Amniotic stem cell (primary cell): ENCODE measurements around the gene DPH5.
"Not testable (repeated sequence)": the region's sequence is repeated elsewhere in the genome, so short reads cannot be mapped to it uniquely, and the experiment has no call there.

Experiments
- DNase-seq: peaks from one replicate; lab custom pipeline; 2025; lab: John Stamatoyannopoulos, UW

Gene DPH5

GRCh38 chr1:101025657-101026429 lies at the start of gene DPH5:
Gene DPH5, minus strand, starts transcription at chr1:101025784. Its CDS starts 341 bp downstream, at chr1:101025443.
- peak; percentile 78 for DNase-seq

DNA sequence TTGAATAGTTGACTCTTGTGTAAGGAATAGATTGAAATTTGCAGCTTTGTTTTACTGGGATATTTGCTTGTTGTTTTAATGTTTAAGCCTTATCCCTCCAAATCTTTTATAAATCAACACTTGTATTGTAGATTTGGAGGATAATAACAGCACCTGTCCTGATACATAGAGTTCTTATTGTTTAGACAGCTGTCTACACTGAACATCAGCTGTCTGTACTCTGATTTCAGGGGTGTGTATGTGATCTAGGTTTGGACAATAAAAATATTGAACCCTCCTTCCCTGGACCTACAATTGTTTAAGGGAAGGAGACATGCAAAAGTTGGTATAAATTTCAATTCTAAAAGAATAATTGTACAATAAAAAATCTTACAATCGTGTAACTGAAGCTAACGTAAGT lies 48.3 kb upstream of the DPH5 start:
- no peak for DNase-seq

DNA sequence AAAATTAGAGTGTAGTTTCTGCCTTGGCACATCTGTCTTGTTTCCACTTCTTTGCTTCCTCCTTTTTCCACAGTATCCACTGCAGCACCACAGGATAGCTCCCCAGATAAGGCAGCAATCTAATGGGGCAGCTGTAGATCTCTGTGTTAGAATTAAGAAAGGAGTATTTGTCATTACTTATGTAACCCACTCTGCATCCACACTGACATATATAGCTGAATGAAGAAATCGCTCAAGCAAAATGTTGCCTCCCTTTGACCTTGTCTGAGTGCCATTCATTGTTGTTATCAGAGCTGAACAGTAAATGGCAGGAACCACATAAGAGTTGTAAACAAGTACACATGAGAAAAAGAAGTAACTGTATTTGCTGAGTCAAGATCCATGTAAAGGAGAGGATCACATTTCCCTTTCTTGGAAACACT lies 45.9 kb upstream of the DPH5 start:
- DNase-seq: no peak

GRCh38 chr1:101069158-101069557 lies 43.6 kb upstream of the DPH5 start:
- no peak for DNase-seq

DNA sequence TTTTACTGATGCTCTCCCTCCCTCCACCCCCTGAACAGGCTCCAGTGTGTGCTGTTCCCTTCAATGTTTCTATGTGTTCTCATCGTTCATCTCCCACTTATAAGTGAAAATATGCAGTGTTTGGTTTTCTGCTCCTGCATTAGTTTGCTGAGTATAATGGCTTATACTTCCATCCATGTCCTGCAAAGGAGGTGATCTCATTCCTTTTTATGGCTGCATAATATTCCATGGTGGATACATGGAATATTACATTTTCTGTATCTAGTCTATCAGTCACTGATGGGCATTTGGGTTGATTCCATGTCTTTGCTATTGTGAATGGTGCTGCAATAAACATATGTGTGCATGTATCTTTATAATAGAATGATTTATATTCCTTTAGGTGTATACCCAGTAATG lies 41.4 kb upstream of the DPH5 start:
- DNase-seq: not testable (repeated sequence)

- DNase-seq: no peak
These were observed 40.8 kb upstream of the DPH5 start for GRCh38 chr1:101066260-101066936.

DNA sequence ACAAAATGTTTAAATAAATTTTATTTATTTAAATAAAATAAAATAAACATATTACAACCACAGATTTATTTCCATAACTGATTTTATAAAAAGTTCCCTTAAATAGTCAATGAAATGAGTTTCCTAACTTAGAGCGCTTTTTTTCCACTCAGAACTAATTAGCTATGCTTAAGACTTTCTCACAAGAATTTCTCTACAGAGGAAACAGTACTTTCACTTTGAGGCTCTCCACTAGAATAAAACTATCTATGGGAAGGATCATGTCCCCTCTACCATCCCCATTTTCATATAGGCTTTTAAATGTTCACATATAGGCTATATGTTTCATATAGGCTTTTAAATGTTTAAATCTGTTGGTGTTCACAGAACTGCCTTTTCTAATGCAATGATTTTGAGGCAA lies 40.0 kb upstream of the DPH5 start:
- no peak for DNase-seq

GRCh38 chr1:101064697-101065096 lies 39.1 kb upstream of the DPH5 start:
- DNase-seq: no peak

- no peak for DNase-seq
These were observed 35.4 kb upstream of the DPH5 start for GRCh38 chr1:101060992-101061391.

DNA sequence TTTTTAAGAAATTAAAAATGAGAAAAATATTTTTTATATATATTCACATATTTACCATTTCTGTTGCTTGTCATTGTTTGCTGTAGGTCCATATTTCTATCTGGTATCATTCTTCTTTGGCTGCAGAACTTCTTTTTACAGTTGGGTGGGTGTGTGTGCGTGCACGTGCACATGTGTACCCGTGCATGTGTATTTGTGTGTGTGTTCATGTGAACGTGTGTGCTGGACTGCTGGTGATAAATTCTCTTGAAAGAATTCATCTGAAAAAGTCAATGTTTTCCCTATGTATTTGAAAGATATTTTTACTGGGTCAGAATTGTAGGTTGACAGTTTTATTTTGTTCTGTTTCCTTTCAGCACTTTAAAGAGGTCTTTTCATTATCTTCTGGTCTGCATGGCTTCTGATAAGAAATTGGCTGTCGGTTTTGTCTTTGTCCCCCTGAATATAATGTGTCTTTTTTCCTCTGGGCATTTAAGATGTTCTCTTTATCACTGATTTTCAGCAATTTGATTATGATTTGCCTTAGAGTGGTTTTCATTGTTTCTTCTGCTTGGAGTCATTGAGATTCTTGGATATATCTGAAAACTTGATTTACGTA lies 34.5 kb upstream of the DPH5 start:
- DNase-seq: no peak

GRCh38 chr1:101055623-101056022 lies 30.0 kb upstream of the DPH5 start:
- no peak for DNase-seq

DNA sequence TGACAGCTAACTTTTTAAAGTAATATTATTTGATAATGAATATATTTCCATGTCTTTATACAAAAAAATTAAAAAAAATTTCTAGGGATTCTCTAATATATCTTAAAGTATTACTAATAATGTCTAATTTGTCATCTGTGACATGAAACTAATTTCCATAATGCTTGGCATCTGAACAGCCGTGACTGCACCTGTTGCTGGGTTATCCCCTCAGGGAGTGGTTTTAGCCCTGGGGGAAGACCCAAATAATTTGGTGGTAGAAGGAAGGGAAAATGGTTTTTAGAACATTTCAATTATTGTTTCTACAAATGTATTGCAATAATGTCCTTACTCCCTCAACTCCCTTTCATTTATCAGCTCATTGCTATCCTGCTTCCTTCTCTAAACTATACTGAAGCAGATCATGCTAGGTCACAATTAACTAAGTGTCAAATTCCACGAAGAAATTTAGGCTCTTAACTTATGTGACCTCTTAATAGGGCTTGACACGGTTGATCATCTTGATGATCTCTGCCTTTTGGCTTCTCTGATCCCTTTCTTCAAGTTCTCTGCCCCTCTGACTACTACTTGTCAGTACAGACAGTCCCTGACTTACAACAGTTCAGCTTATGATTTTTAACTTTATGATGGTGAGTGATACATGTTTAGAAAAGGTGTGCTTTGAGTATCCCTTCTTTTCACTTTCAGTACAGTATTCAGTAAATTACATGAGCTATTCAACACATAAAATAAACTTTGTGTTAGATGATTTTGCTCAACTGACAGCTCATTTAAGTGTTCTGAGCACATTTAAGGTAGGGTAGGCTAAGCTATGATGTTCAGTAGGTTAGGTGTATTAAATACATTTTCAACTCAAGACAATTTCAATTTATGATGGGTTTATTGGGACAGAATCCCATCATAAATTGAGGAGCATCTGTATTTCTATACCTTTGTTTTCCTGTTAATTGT lies 26.4 kb upstream of the DPH5 start:
- DNase-seq: no peak

DNA sequence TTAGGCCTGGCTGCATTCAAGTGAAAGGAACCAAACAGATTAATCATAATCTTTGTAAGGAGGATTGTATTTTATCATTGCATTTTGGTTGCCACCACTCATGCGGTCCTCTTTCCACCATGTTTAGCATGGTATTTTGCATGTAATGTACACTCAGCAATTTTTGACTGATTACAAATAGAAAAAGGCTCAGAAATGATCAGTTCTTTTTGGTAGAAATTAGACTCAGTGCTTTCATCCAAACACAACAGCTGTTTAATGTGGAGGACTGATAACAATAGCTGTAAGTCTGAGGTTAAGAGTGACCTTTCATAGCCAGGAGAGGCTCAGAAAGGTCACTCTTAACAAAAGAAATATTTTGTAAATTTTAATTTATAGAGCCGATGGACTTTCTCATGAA lies 25.3 kb upstream of the DPH5 start:
- DNase-seq: no peak

GRCh38 chr1:101044749-101045148 lies 19.2 kb upstream of the DPH5 start:
- no peak for DNase-seq

GRCh38 chr1:101044259-101044658 lies 18.7 kb upstream of the DPH5 start:
- no peak for DNase-seq

DNA sequence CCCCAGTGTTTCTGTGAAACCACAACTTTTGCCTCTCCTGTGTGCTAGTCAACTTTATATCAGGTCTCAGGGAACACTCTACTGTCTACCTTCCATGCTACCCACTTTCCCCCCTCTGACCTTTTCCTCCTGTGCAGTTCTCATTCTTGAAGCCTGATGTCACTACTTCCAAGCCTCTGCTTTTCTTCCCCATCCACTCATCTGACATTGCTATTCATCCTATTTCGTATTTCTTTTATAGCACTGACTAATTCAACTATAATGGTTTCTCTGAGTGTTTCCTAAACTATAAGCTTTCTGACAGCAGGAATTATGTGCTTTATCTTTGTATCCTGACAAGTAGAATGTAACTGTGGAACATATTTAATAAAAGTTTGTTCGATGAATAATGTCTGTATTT lies 18.2 kb upstream of the DPH5 start:
- DNase-seq: peak; percentile 4

DNA sequence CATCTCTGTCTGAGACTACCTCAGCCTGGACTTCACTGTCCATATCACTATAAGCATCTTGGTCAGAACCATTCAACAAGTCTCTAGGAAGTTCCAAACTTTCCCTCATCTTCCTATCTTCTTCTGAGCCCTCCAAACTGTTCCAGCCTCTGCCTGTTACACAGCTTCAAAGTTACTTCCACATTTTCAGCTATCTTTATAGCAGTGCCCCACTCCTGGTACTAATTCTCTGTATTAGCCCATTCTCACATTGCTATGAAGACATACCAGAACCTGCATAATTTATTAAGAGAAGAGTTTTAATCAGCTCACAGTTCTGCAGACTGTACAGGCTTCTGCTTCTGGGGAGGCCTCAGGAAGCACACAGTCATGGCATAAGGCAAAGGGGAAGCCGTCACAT lies 15.7 kb upstream of the DPH5 start:
- no peak for DNase-seq

DNA sequence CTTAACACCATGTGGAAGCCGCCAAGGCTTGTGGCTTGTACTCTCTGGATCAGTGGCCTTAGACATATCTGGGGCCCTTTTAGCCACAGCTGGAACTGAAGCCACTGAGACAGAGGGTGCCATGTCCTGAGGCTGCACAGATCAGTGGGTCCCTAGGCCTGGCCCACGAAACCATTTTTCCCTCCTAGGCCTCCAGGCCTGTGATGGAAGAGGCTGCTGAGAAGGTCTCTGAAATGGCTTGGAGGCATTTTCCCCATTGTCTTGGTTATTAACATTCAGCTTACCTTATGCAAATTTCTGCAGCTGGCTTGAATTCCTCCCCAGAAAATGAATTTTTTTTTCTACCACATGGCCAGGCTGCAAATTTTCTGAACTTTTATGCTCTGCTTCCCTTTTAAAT lies 15.1 kb upstream of the DPH5 start:
- DNase-seq: no peak

GRCh38 chr1:101039245-101039644 lies 13.7 kb upstream of the DPH5 start:
- DNase-seq: no peak

DNA sequence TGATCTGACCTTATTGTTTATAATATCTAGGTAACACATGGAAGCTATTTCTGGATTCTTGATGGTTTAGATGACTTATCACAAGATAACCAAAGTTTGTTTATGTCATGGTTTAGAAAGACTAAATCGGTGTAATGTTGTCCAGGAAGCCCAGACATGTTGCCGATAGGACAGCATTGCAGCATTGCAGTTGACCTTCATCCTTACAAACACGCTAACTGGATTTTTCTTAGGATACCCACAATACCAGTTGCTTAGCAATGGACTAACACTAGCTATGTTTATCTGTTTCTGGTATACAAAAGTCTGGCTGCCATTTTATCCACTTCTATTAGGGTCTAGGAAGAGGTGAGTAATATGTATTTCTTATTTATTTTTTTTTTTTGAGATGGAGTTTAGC lies 11.7 kb upstream of the DPH5 start:
- DNase-seq: no peak

DNA sequence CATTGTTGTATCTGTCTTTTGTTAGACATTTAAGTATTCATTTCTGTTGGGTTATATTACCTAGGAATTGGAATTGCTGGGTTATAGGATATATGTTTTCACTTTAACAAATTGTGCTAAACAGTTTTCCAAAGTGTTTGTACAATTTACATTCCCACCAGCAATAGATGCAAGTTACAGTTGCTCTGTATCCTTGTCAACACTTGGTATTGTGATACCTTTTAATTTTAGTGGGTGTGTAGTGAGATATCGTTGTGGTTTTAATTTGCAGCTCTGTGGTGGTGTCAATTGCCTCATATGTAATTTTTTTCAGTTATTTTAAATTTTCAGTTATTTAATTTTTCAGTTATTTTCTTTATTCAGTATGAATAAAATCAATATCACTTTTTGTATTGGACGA lies 7.4 kb upstream of the DPH5 start:
- no peak for DNase-seq

DNA sequence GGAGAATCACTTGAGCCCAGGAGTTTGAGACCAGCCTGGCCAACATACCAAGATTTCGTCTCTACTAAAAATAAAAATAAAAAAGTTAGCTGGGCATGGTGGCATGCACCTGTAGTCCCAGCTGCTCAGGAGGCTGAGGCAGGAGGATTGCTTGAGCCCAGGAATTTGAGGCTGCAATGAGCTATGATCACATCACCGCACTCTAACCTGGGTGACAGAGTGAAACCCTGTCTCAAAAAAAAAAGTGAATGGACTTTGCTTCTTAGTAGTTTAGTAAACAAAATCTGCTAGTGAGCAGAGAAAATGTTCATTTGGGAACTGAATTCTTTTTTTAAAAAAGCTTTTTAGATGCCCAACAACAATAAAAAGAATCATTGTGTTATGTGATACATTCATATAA lies 6.5 kb upstream of the DPH5 start:
- not testable (repeated sequence) for DNase-seq
